HL-60 (cell line): ENCODE measurements around the gene FSCN2.

Experiments
- GABPA ChIP-seq: IDR thresholded peaks from 2 replicates; pipeline ENCODE4 v1.6.1; 2012; ENCODE audit warnings: low read depth
- SPI1 ChIP-seq: IDR thresholded peaks from 2 replicates; pipeline ENCODE4 v1.6.1; 2012; ENCODE audit warnings: low read depth, mild to moderate bottlenecking, borderline replicate concordance
- TF ChIP-seq, protein P1 (sequence below): IDR thresholded peaks from one replicate; pipeline ENCODE4 v1.5.1; 2011; ENCODE audit warnings: low read length, control low read depth, inconsistent platforms; ENCODE audit not compliant: insufficient read depth

DNA sequence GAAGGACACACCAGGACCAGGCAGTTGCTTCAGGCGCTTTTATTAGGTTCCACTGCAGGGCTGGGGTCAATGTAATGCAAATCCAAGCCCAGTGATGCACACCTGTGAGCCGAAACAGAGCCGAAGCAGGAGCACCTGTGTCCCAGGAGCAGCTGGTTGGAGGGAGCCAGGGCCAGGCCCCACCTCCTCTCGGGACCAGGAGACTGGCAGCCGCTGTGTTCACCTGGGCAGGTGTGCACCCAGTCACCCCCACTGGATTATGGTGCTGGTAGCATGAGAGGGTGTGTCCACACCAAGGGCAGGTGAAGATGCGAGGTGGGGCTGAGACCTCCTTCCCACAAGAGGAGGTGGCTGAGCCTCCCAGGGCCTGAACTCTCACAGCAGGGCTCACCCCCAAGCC, 28.7 kb downstream of the FSCN2 start:
- TF ChIP-seq, protein P1, sequence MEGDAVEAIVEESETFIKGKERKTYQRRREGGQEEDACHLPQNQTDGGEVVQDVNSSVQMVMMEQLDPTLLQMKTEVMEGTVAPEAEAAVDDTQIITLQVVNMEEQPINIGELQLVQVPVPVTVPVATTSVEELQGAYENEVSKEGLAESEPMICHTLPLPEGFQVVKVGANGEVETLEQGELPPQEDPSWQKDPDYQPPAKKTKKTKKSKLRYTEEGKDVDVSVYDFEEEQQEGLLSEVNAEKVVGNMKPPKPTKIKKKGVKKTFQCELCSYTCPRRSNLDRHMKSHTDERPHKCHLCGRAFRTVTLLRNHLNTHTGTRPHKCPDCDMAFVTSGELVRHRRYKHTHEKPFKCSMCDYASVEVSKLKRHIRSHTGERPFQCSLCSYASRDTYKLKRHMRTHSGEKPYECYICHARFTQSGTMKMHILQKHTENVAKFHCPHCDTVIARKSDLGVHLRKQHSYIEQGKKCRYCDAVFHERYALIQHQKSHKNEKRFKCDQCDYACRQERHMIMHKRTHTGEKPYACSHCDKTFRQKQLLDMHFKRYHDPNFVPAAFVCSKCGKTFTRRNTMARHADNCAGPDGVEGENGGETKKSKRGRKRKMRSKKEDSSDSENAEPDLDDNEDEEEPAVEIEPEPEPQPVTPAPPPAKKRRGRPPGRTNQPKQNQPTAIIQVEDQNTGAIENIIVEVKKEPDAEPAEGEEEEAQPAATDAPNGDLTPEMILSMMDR, result no peak
- TF ChIP-seq SPI1 (no peak), GABPA (no peak)
